Endothelial cell of umbilical vein (primary cell): ENCODE results near the gene LPCAT3. TPM values are rescaled to one million over a fixed set of nuclear protein-coding genes. Genes with fewer than 3 reads are reported as not detected.

ENCODE experiments used
- BruUV-seq: library from RNA; stranded (reverse); fragments of 400-500 nt; replicated peaks from 2 replicates; lab custom pipeline; 2021; lab: Mats Ljungman, UMichigan
- CTCF ChIA-PET: fragments of 300-600, 350-600 bp; sonication (Branson Sonifier 250); formaldehyde crosslinking; loops from one replicate; lab custom pipeline; 2021; ENCODE audit warnings: antibody characterized with exemption, inconsistent platforms; lab: Charles Lee
- POLR2A ChIA-PET: fragments of 300-600, 350-600 bp; sonication (Branson Sonifier 250); formaldehyde crosslinking; loops from one replicate; lab custom pipeline; 2021; ENCODE audit warnings: antibody characterized with exemption, inconsistent platforms; lab: Charles Lee
- DNase-seq: peaks from one replicate; pipeline ENCODE4 v3.0.0-alpha.2; 2011; ENCODE audit warnings: low read depth, low spot score
- FAIRE-seq: peaks from 2 replicates; lab custom pipeline; 2011; peaks lifted over from hg19 to GRCh38; lab: Jason Lieb, UNC
- H2AFZ ChIP-seq: 2 replicates; pipeline ENCODE4 v1.6.0; 2012; ENCODE audit warnings: low read depth, low read length, control low read depth, inconsistent platforms
- H3K27ac ChIP-seq: 2 replicates; pipeline ENCODE4 v1.5.1; 2011; ENCODE audit warnings: low read depth, mild to moderate bottlenecking, control low read depth, low read length, moderate library complexity; ENCODE audit not compliant: insufficient read depth
- H3K27me3 ChIP-seq, 2 experiments: 2 replicates each; pipeline versions ENCODE4 v1.6.0 to v1.6.1; 2011; ENCODE audit warnings: low read length in 2 of 2, mixed read lengths in 1 of 2; ENCODE audit not compliant: control insufficient read depth in 2 of 2, insufficient read depth in 2 of 2
- H3K36me3 ChIP-seq, 2 experiments: 2 replicates in 1 of 2; 3 replicates in 1 of 2; pipeline ENCODE4 v1.5.1; 2011; ENCODE audit warnings: low read length in 2 of 2, mild to moderate bottlenecking in 1 of 2, moderate library complexity in 1 of 2; ENCODE audit not compliant: control insufficient read depth in 2 of 2, insufficient read depth in 2 of 2; ENCODE audit errors: extremely low read depth in 1 of 2
- H3K4me1 ChIP-seq: 3 replicates; pipeline ENCODE4 v1.5.1; 2011; ENCODE audit warnings: mild to moderate bottlenecking, low read length; ENCODE audit not compliant: control insufficient read depth, insufficient read depth; ENCODE audit errors: extremely low read depth
- H3K4me2 ChIP-seq: 2 replicates; pipeline ENCODE4 v1.6.1; 2011; ENCODE audit warnings: low read length, control low read depth, mixed read lengths; ENCODE audit not compliant: insufficient read depth
- H3K4me3 ChIP-seq, 3 experiments: fragments of 200-600 bp in 1 of 3; sonication (generic), shearing (Covaris generic) in 1 of 3; replicated peaks in 1 of 3; 2 replicates each; pipeline ENCODE4 v1.5.1; 2011 to 2016; ENCODE audit warnings: control low read depth in 3 of 3, low read length in 3 of 3, mild to moderate bottlenecking in 2 of 3, inconsistent platforms in 1 of 3, low read depth in 1 of 3, moderate library complexity in 1 of 3; ENCODE audit not compliant: insufficient read depth in 1 of 3
- H3K79me2 ChIP-seq: 2 replicates; pipeline ENCODE4 v1.6.0; 2012; ENCODE audit warnings: low read length, inconsistent platforms; ENCODE audit not compliant: control insufficient read depth, insufficient read depth
- H3K9ac ChIP-seq: replicated peaks from 2 replicates; pipeline ENCODE3; 2011; ENCODE audit warnings: low read length, control low read depth; ENCODE audit not compliant: insufficient read depth; ENCODE audit errors: extremely low read depth
- H3K9me1 ChIP-seq: replicated peaks from 3 replicates; pipeline ENCODE4 v1.6.0; 2011; ENCODE audit warnings: mild to moderate bottlenecking, low read length; ENCODE audit not compliant: control insufficient read depth, insufficient read depth; ENCODE audit errors: extremely low read depth
- H3K9me3 ChIP-seq: replicated peaks from 2 replicates; pipeline ENCODE4 v1.5.1; 2012; ENCODE audit warnings: low read length, inconsistent platforms; ENCODE audit not compliant: control insufficient read depth, insufficient read depth
- H4K20me1 ChIP-seq: replicated peaks from 2 replicates; pipeline ENCODE3; 2011; ENCODE audit warnings: mild to moderate bottlenecking, low read length; ENCODE audit not compliant: control insufficient read depth, insufficient read depth; ENCODE audit errors: extremely low read depth
- FOS ChIP-seq: IDR thresholded peaks from 2 replicates; pipeline ENCODE4 v1.6.1; 2011; ENCODE audit warnings: mild to moderate bottlenecking, low read length, moderate library complexity, borderline replicate concordance; ENCODE audit not compliant: insufficient read depth
- JUN ChIP-seq: IDR thresholded peaks from 2 replicates; pipeline ENCODE4 v1.6.1; 2011; ENCODE audit warnings: borderline replicate concordance, low read depth; ENCODE audit not compliant: insufficient read length, insufficient read depth
- MYC ChIP-seq: IDR thresholded peaks from one replicate; pipeline ENCODE4 v1.6.1; 2011; ENCODE audit warnings: mild to moderate bottlenecking, low read depth, low read length
- POLR2A ChIP-seq: IDR thresholded peaks from 2 replicates; pipeline ENCODE4 v1.6.1; 2012; ENCODE audit warnings: low read depth, mild to moderate bottlenecking, control low read depth, low read length
- POLR2AphosphoS5 ChIP-seq: IDR thresholded peaks from 2 replicates; pipeline ENCODE4 v1.6.1; 2012; ENCODE audit warnings: low read depth, mild to moderate bottlenecking, control low read depth, low read length, moderate library complexity; ENCODE audit not compliant: insufficient read depth
- dilution Hi-C: fragments of 300-500 bp; cut with MboI; formaldehyde crosslinking; loops from one replicate; pipeline ENCODE4 v1.15.0; 2019; ENCODE audit warnings: low sequenced_read_pairs; ENCODE audit not compliant: extremely low pct_ligation_motif_present
- intact Hi-C: fragments of 100-400 bp; cut with micrococcal nuclease; formaldehyde crosslinking; loops from one replicate; pipeline ENCODE4 v1.10.0; 2022
- polyA plus RNA-seq, 4 experiments: library from polyadenylated mRNA; depleted of rRNA in 3 of 4; stranded (reverse) in 3 of 4; unstranded in 1 of 4; fragments of >200 nt; gene quantifications; 2 replicates each; pipeline versions ENCODE4 v1.2.1 to v1.2.3, GENCODE V29; 2011 to 2012; ENCODE audit warnings: missing spikeins in 1 of 4
- total RNA-seq: library from RNA; stranded (reverse); gene quantifications from 2 replicates; pipeline ENCODE4 v1.2.3, GENCODE V29; 2021
- TF ChIP-seq, protein P1 (sequence below), 2 donors: IDR thresholded peaks; 1 replicate in 1 of 2; 2 replicates in 1 of 2; pipeline ENCODE4 v1.5.1; 2011; ENCODE audit warnings: low read length in 2 of 2, mild to moderate bottlenecking in 2 of 2, moderate library complexity in 2 of 2, control low read depth in 1 of 2, inconsistent platforms in 1 of 2, low read depth in 1 of 2; ENCODE audit not compliant: insufficient read depth in 1 of 2; ENCODE audit errors: extremely low read depth in 1 of 2

The LPCAT3 gene
- total and polyA plus RNA-seq, 2 donors (not counting 3 experiments of a cell fraction or from before 2014, with no cell fraction given): 29.5 to 36.0 TPM

DNA sequence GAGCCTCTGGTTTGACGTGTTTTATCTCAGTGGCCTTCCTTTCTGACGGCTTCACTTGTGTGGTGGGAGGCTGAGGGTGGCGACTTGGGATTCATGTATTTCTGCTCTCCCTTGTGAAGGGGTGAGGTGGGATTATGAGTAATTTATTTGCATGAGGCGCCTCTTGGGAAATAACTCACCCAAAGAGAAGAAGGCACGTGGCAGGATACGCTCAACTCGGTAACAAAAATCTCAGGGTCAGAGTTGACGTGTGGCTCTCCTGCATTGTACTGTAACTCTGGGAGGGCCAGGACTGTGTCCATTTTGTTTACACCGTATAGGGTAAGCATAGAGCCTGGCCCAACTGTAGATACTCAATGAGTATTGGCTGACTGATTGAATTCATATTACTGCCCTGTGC, 27.6 kb upstream of the LPCAT3 start:
- TF ChIP-seq POLR2A: no peak
- TF ChIP-seq FOS: no peak
- no peak for TF ChIP-seq JUN
- Histone ChIP-seq H3K9ac (no peak overlapping the region), H3K9me1 (no peaks in the 10 kb centered on the region), H3K36me3 (no peaks in the 10 kb centered on the region), H3K79me2 (no peaks in the 10 kb centered on the region), H3K4me3 (no peak overlapping the region), H3K27me3 (peaks cover 2 to 3% of the 10 kb centered on the region in 2 experiments), H3K9me3 (no peaks in the 10 kb centered on the region), H3K4me2 (no peak overlapping the region), H2AFZ (no peak overlapping the region), H4K20me1 (no peaks in the 10 kb centered on the region), H3K4me1 (peaks cover 6% of the 10 kb centered on the region), H3K27ac (no peak overlapping the region)
- FAIRE-seq (no peak), DNase-seq (no peak)
- no TSS peak for BruUV-seq
- ChIA-PET POLR2A (no interaction called here), CTCF (no interaction called here)
- dilution Hi-C loops: no loop called here
- intact Hi-C loops: no loop called here

DNA sequence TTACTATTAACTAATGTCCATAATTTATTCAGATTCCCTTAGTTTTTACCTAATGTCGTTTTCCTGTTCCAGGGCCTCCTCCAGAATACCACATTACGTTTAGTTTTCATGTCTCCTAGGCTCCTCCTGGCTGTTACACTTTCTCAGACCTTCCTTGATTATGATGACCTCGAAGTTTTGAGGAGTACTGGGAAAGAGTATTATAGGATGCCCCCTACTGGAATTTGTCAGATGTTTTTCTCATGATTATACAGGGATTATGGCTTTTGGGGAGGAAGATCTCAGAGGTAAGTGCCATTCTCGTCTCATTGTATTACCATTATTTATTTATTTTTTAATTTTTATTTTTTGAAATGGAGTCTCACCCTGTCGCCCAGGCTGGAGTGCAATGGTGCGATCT, 24.6 kb upstream of the LPCAT3 start:
- intact Hi-C loops: loop anchor here (1.0 to 2.0 kb wide), 2 partner anchors 24 to 99 kb away; partner anchors contain the start of genes C12orf57 and LPCAT3
- Histone ChIP-seq H3K79me2 (no peaks in the 10 kb centered on the region), H3K9ac (no peak overlapping the region), H2AFZ (no peak overlapping the region), H3K27me3 (peaks cover 2 to 3% of the 10 kb centered on the region in 2 experiments), H3K9me3 (no peaks in the 10 kb centered on the region), H3K9me1 (no peaks in the 10 kb centered on the region), H3K4me3 (no peak overlapping the region), H3K4me2 (no peak overlapping the region), H4K20me1 (no peaks in the 10 kb centered on the region), H3K27ac (no peak overlapping the region), H3K36me3 (no peaks in the 10 kb centered on the region), H3K4me1 (peaks cover 6% of the 10 kb centered on the region)
- BruUV-seq: no TSS peak
- TF ChIP-seq, protein P1, sequence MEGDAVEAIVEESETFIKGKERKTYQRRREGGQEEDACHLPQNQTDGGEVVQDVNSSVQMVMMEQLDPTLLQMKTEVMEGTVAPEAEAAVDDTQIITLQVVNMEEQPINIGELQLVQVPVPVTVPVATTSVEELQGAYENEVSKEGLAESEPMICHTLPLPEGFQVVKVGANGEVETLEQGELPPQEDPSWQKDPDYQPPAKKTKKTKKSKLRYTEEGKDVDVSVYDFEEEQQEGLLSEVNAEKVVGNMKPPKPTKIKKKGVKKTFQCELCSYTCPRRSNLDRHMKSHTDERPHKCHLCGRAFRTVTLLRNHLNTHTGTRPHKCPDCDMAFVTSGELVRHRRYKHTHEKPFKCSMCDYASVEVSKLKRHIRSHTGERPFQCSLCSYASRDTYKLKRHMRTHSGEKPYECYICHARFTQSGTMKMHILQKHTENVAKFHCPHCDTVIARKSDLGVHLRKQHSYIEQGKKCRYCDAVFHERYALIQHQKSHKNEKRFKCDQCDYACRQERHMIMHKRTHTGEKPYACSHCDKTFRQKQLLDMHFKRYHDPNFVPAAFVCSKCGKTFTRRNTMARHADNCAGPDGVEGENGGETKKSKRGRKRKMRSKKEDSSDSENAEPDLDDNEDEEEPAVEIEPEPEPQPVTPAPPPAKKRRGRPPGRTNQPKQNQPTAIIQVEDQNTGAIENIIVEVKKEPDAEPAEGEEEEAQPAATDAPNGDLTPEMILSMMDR (IDR thresholded peaks at IDR 0.05; ENCODE audit: extremely low read depth in 1 of 2, insufficient read depth in 1 of 2, low read depth in 1 of 2, low read length in 2 of 2): peak; percentile 9 to 24
- no peak for TF ChIP-seq MYC
- no peak for TF ChIP-seq FOS
- TF ChIP-seq POLR2AphosphoS5: no peak
- no peak for TF ChIP-seq JUN
- ChIA-PET CTCF (interaction anchor here (0.6 to 1.6 kb wide), 4 partner anchors 9 to 78 kb away, joined by 3 to 7 read pairs (median 4); no protein-coding TSS in a partner anchor), POLR2A (no interaction called here)
- dilution Hi-C loops: no loop called here
- FAIRE-seq: no peak
- peak; percentile 43 for DNase-seq
